Coronary artery (tissue), 2 donors: ENCODE data around the gene ELFN1.

Experiments used
- DNase-seq: peaks from one replicate; pipeline ENCODE4 v3.0.0-alpha.2; 2017; ENCODE audit warnings: low spot score
- H3K27ac ChIP-seq, 2 donors: fragments of 200-600 bp; sonication (generic); one replicate each; pipeline ENCODE4 v1.5.1; 2016 to 2019
- H3K4me3 ChIP-seq: fragments of 200-600 bp; sonication (generic); 2 replicates; pipeline ENCODE4 v1.5.1; 2016; ENCODE audit warnings: mild to moderate bottlenecking, moderate library complexity
- TF ChIP-seq, protein P1 (sequence below): fragments of 200-600 bp; sonication (generic); IDR thresholded peaks from one replicate; pipeline ENCODE4 v1.5.1; 2019; ENCODE audit warnings: antibody characterized with exemption

ELFN1 gene

GRCh38 chr7:1669954-1670893 is at the start of gene ELFN1:
TSS of gene ELFN1 (plus strand) at chr7:1670277. CDS start at chr7:1744597, 74,320 bp downstream.
- peak; percentile 38 for DNase-seq
- Histone ChIP-seq H3K27ac (no peak within 1 kb of the TSS), H3K4me3 (peak within 1 kb of the TSS; percentile 60)
- TF ChIP-seq, protein P1, sequence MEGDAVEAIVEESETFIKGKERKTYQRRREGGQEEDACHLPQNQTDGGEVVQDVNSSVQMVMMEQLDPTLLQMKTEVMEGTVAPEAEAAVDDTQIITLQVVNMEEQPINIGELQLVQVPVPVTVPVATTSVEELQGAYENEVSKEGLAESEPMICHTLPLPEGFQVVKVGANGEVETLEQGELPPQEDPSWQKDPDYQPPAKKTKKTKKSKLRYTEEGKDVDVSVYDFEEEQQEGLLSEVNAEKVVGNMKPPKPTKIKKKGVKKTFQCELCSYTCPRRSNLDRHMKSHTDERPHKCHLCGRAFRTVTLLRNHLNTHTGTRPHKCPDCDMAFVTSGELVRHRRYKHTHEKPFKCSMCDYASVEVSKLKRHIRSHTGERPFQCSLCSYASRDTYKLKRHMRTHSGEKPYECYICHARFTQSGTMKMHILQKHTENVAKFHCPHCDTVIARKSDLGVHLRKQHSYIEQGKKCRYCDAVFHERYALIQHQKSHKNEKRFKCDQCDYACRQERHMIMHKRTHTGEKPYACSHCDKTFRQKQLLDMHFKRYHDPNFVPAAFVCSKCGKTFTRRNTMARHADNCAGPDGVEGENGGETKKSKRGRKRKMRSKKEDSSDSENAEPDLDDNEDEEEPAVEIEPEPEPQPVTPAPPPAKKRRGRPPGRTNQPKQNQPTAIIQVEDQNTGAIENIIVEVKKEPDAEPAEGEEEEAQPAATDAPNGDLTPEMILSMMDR = no peak

DNA sequence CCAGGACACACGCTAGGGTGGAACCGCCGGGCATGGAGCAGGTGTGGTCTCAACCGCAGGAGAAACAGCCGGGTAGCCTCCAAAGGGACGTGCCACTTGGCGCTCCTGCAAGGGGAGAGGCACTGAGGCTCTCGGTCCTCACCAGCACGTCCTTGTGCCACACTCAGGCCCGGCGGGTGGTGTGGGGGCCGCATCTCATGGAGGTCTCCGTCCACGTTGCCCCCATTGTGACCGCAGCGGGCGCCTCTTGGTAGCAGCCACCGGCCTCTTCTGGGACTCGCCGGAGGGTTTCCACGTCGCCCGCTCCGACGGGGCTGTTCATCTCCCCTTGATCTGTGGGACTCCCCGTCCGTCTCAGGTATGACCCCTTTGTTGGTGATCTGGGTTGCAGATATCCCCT is 49.2 kb upstream of the ELFN1 start:
- Histone ChIP-seq H3K27ac (no peak overlapping the region), H3K4me3 (no peak overlapping the region)
- no peak for DNase-seq
- TF ChIP-seq, protein P1 = no peak

- H3K27ac ChIP-seq = no peak overlapping the region
- DNase-seq = no peak
- TF ChIP-seq, protein P1 = no peak
- no peak overlapping the region for H3K4me3 ChIP-seq
Measured at GRCh38 chr7:1621718-1622117, 48.4 kb upstream of the ELFN1 start.

GRCh38 chr7:1622441-1622840 is 47.6 kb upstream of the ELFN1 start:
- H3K4me3 ChIP-seq = no peak overlapping the region
- TF ChIP-seq, protein P1 = no peak
- DNase-seq = no peak
- H3K27ac ChIP-seq = no peak overlapping the region

DNA sequence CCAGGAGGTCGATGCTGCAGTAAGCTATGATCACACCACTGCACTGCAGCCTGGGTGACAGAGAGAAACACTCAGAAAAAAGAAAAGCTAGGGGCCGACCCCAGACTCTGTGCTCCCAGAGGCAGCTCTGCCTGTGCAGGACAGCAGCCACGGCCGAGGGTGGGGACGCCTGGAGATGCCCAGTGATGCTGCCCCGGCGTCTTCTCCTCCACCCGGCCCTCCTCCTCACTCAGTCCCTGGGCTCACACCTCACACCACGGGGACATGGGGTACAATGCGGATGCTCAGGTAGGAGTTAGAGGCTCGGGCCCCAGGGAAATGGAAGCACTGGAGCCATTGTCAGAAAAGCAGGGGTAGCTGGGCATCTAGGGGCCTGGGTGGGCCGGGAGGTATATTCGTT is 46.3 kb upstream of the ELFN1 start:
- Histone ChIP-seq H3K4me3 (no peak overlapping the region), H3K27ac (no peak overlapping the region)
- TF ChIP-seq, protein P1 = no peak
- DNase-seq = no peak

GRCh38 chr7:1624999-1625927 is 44.8 kb upstream of the ELFN1 start:
- no peak for DNase-seq
- TF ChIP-seq, protein P1 = no peak
- Histone ChIP-seq H3K4me3 (no peak overlapping the region), H3K27ac (no peak overlapping the region)
